Epithelial cell of proximal tubule (primary cell): Measurements from ENCODE around the gene ARAP2. TPM values are rescaled to one million over a fixed set of nuclear protein-coding genes. Genes with fewer than 3 reads are reported as not detected.

Source experiments
- DNase-seq: peaks from one replicate; pipeline ENCODE4 v3.0.0-alpha.2; 2011; ENCODE audit warnings: low read depth
- H3K4me3 ChIP-seq: 2 replicates; pipeline ENCODE4 v1.5.1; 2011; ENCODE audit warnings: low read depth, mild to moderate bottlenecking, low read length
- total RNA-seq: library from RNA; depleted of rRNA; stranded (reverse); fragments of >200 nt; gene quantifications from 2 replicates; pipeline ENCODE4 v1.2.3, GENCODE V29; 2015
- TF ChIP-seq, protein P1 (sequence below): conservative IDR thresholded peaks from 2 replicates; pipeline ENCODE4 v1.5.1; 2012; ENCODE audit warnings: low read depth, mild to moderate bottlenecking, low read length

ARAP2 gene
- total RNA-seq, 1 donor from 2014 or later = 10.1 TPM

DNA sequence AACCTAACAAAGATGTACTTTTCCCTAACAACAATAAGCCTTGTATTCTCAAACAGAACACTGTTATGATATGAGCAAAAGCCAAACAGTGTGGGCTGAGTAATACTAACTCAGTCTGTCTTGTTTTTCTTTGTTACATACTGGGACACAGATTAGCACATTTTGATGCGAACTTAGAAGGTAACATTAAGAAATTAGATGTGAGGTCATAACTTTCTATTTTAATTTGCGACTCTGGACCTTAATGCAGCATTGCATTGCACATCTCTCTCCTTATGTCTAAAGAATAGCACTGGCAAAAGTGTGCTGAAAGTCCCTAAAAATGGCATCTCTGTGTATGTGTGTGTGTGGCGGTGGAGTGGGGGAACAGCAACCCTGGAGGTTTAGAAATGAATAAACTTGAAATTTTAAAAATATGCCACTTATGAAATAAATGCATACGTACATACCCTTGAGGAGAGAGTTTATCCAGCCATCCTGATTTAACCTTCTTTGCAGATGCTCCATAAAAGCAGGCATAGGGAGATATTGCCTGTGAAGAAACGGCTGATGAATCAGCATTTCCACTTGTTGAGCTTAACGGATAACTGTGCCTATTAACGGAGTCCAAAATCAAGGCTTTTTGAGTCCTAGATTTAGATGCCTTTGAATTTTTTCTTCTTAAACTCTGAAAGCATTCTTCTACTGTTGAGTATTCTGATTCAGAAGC is 34.2 kb downstream of the ARAP2 start:
- DNase-seq = no peak
- H3K4me3 ChIP-seq = no peak overlapping the region
- TF ChIP-seq, protein P1, sequence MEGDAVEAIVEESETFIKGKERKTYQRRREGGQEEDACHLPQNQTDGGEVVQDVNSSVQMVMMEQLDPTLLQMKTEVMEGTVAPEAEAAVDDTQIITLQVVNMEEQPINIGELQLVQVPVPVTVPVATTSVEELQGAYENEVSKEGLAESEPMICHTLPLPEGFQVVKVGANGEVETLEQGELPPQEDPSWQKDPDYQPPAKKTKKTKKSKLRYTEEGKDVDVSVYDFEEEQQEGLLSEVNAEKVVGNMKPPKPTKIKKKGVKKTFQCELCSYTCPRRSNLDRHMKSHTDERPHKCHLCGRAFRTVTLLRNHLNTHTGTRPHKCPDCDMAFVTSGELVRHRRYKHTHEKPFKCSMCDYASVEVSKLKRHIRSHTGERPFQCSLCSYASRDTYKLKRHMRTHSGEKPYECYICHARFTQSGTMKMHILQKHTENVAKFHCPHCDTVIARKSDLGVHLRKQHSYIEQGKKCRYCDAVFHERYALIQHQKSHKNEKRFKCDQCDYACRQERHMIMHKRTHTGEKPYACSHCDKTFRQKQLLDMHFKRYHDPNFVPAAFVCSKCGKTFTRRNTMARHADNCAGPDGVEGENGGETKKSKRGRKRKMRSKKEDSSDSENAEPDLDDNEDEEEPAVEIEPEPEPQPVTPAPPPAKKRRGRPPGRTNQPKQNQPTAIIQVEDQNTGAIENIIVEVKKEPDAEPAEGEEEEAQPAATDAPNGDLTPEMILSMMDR = no peak

DNA sequence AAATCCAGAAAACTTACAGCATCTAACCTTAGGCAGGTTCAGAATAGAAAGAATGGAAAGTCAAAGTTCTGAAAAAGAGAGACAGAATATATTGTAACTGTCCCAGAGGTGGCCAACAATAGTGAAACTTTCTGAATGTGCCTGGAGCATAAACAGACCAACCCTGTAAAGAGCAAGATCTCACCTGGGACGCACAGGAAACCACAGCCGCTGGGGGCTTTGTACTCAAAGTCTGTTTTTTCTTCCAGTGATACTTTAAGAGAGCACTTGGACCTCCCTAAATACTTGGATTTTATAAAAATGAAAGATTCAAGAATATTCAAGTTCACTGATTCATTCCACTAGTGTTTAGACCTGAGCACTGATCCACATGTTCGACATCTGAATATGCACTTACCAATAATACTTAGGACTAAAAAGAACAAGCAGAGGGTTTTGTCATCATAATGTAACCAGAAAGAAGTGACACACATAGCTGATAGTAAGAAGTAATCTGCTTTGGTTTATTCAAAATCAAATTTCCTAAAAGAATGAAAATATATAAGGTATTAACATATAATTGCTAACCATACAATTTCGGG is 35.3 kb downstream of the ARAP2 start:
- TF ChIP-seq, protein P1 = no peak
- DNase-seq = no peak
- no peak overlapping the region for H3K4me3 ChIP-seq

DNA sequence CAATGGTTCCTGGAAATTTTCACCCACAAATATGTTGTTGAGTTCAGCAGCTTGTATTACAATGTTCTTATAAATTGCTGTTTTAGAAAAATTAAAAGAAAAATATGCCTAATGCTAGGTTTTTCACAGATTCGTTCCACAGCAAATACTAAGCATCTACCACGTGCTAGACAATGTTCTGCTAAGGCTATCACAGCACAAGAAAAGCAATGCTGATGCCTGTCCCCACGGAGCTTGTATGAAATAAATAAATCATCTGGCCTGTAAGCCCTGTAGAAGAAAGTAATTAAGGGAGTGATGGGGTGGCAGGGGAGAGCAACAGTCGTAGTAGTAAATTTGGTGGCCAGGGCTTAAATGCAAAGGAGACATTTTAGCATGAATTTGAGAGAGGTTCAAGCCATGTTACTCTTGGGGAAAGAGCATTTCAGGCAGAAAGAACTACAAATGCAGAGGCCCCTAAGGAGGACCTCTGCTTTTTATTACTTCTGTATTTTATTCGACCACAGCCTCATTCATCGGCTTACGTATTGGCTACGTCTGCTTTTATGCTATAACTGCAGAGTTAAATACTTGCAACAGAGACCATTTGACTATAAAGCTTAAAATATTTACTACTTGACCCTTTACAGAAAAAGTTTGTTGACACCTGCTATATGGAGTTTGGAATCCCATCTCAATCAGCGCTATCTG is 36.3 kb downstream of the ARAP2 start:
- no peak for DNase-seq
- TF ChIP-seq, protein P1 = no peak
- H3K4me3 ChIP-seq = no peak overlapping the region

DNA sequence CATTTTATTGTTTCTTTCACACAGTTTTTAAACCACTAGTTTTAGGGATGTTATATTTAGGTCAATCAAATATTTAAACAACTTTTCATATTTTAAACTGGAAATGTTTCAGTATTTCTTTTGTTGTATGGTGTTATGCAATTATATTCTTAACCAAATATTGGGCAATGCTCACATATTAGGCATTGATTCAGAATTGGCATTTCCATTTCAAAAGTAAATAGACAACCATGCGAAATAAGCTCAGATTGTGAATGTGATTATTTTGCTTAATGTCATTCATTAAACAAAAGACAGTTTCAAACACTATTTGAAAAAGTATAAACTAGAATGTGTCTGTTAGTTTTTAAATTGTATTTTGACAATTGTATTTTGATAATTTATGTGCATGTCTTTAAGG is 36.9 kb downstream of the ARAP2 start:
- no peak for DNase-seq
- H3K4me3 ChIP-seq = no peak overlapping the region
- TF ChIP-seq, protein P1 = no peak

DNA sequence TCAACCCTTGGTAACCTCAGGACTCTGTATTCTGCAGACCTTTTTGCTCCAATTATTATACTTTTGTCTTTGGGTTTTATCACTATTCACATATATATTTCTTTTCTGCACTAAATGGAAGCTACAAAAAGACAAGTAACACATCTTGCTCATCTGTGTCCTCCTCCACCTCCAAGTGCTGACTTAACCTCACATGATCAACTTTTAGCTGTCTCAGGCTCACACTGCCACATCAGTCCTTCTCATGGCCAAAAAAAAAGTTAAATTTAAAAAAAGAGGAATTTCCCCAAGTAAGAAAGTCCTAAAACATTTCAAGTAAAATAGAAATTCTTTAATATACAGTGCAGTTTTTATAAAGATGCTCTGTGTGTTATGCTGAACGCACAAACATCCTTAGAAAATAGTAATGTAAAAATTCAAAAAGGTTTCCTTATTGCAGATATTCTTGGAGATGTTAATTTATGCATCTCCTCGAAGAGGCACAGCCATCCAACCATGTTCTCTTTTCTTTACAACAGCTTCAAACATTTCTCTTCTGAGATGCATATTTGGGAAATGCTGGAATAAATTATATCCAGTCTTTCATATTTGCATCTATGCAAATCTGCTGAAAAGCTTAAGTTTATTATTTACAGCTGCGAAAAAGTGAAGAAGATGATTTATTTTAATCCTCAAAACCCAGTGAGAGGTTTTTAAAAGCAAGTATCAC is 37.6 kb downstream of the ARAP2 start:
- no peak for DNase-seq
- TF ChIP-seq, protein P1 = no peak
- no peak overlapping the region for H3K4me3 ChIP-seq

DNA sequence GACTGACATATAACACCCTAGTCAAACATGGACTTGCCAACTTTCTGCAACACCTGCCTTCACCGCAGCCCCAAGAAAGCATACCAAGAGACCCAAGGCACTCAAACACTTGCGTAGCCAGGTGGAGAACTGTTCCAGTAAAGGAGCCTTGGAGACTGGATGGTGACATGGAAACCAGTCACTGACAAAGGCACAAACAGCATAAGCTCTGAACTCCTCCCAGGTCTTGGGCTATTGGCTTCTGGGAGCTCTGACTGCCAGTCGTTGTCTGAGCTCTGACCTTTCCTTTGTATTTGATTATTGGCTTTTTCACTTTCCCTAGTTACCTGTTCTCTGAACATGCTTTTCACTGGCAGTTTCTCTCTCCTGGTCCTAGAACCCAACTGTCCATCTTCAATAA is 38.3 kb downstream of the ARAP2 start:
- no peak for DNase-seq
- TF ChIP-seq, protein P1 = no peak
- no peak overlapping the region for H3K4me3 ChIP-seq
